HuH-7.5 (cell line): Measurements from ENCODE around the gene GOLGA6L22.
"Not testable (repeated sequence)": the region's sequence is repeated elsewhere in the genome, so short reads cannot be mapped to it uniquely, and the experiment has no call there.

Source experiments
- DNase-seq: peaks from one replicate; pipeline ENCODE4 v3.0.0; 2011; ENCODE audit warnings: low spot score

GOLGA6L22 gene

GRCh38 chr15:22458603-22459002, at the start of gene GOLGA6L22:
TSS of gene GOLGA6L22 (plus strand) at chr15:22458903. CDS start at chr15:22458994, 91 bp downstream.
- not testable (repeated sequence) for DNase-seq

GRCh38 chr15:22417288-22417687, 41.4 kb upstream of the GOLGA6L22 start:
- DNase-seq, result not testable (repeated sequence)

- DNase-seq, result not testable (repeated sequence)
Measured at GRCh38 chr15:22417795-22418194, 40.9 kb upstream of the GOLGA6L22 start.

GRCh38 chr15:22418212-22418611, 40.5 kb upstream of the GOLGA6L22 start:
- DNase-seq, result not testable (repeated sequence)

- not testable (repeated sequence) for DNase-seq
Measured at GRCh38 chr15:22418666-22419065, 40.0 kb upstream of the GOLGA6L22 start.

GRCh38 chr15:22420340-22420739, 38.4 kb upstream of the GOLGA6L22 start:
- DNase-seq, result not testable (repeated sequence)

GRCh38 chr15:22429426-22429825, 29.3 kb upstream of the GOLGA6L22 start:
- not testable (repeated sequence) for DNase-seq

GRCh38 chr15:22431687-22432086, 27.0 kb upstream of the GOLGA6L22 start:
- DNase-seq, result not testable (repeated sequence)

GRCh38 chr15:22494490-22495113, 35.9 kb downstream of the GOLGA6L22 start:
- not testable (repeated sequence) for DNase-seq

GRCh38 chr15:22497200-22497599, 38.5 kb downstream of the GOLGA6L22 start:
- not testable (repeated sequence) for DNase-seq

- not testable (repeated sequence) for DNase-seq
Measured at GRCh38 chr15:22498220-22498925, 39.7 kb downstream of the GOLGA6L22 start.

- DNase-seq, result not testable (repeated sequence)
Measured at GRCh38 chr15:22502272-22502671, 43.6 kb downstream of the GOLGA6L22 start.

- not testable (repeated sequence) for DNase-seq
Measured at GRCh38 chr15:22506959-22507358, 48.3 kb downstream of the GOLGA6L22 start.

GRCh38 chr15:22516140-22516539, 57.4 kb downstream of the GOLGA6L22 start:
- not testable (repeated sequence) for DNase-seq
